Stimulated activated CD4-positive, alpha-beta T cell treated with anti-CD3 and anti-CD28 coated beads, Interleukin-1b, Interleukin-23, amount 100 ng/mL, for 4 hours (primary cell): ENCODE data around the gene ETS1.

Source experiments
- DNase-seq, 2 donors: peaks; one replicate each; pipeline ENCODE4 v3.0.0-alpha.2; 2020; ENCODE audit warnings: low read depth in 2 of 2

ETS1 gene

GRCh38 chr11:128480066-128480465 lies 107.3 kb downstream of the ETS1 start:
- no peak for DNase-seq

DNA sequence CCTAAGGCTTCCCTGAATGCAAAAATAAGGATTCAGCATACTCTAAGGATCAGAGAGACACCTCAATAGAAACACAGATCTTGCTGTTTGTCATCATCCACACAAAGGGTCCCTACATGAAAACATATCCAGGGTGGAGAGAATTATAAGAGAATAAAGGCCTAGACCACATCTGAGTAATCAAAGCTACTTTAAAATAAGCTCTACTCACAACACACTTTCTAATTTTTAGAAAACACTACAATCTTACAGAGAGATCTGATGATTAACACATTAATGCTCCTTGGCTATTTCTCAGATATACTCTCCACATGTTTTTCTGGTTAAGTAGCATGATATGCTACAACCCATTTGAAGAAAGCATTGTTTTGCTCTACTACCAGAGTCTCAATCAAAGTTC lies 108.2 kb downstream of the ETS1 start:
- no peak for DNase-seq

- DNase-seq: no peak
Measured at GRCh38 chr11:128478305-128478704, 109.1 kb downstream of the ETS1 start.

GRCh38 chr11:128477811-128478210 lies 109.5 kb downstream of the ETS1 start:
- no peak for DNase-seq

DNA sequence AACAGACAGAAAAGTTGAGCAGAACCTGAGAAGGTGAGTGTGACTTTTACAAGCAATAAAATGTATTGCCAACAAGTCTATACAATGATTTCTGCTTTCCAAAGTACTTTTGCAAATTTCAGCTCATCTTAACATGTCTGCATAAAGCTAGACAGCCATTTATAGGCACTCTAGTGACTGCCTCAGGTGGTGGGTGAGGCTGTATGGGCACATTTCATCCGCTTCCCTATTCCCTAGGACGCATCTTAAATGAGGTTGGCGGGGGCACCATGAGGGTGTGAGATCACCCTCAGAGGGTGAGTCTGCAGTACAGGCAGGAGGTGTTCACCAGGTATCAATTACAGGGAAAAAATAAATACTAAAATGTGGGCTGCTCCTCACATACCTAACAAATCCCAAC lies 110.1 kb downstream of the ETS1 start:
- no peak for DNase-seq

DNA sequence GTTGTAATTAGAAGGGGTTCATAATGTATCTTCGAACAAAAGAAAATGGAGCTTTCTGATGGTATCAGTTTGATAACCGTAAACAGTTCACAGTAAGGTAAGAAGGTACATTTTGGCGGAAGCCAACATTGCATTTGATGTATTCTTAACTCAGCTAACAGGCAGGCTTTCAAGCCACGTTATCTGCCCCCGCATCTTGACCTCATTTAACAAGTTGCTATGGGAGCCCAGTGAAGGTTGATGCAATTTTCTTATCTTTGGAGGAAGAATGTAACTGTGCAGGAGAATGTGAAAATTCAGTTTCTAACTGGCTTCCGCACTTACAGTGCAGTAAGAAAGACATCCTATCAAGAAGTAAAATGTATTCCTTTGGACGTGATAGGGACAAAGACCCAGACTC lies 110.6 kb downstream of the ETS1 start:
- DNase-seq: no peak

- no peak for DNase-seq
Measured at GRCh38 chr11:128476049-128476448, 111.3 kb downstream of the ETS1 start.

DNA sequence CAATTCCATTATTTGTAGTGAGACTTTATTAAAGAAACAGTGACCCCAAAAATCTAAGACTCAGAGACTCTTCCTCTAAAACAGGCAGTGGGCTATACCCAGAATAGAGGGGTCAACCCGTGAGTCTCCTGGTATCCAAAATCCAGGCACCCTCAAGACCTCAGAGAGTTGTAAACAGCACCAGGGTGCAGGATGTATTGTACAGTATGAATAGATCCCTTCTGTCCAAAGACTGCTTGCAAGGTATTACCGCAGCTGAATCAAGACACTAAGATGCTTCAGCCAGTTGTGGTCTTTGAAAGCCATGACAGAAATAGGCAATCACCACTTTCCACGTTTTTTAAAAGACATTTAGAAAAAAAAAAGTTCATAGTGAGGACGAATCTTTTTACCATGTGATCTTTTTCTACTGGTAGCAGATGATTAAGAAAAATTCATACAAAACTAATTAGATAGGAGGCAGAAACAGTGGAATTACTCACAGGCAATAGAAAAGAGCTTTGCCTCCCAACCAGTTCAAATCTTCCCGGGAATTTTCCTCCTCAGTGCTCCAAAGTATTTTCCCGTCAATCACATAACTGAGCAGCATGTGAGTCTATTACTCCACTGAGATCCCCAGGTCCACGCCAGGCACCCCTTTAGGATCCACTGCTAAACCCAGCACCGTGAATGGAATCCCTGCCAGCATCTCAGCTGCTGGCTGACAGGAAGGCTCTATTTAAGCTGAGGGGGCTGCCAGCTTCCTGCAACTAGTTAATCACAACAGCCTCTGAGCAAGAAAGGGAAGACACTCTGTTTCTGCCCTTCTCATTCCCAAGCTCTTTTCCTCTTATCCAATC lies 113.1 kb downstream of the ETS1 start:
- DNase-seq: no peak

DNA sequence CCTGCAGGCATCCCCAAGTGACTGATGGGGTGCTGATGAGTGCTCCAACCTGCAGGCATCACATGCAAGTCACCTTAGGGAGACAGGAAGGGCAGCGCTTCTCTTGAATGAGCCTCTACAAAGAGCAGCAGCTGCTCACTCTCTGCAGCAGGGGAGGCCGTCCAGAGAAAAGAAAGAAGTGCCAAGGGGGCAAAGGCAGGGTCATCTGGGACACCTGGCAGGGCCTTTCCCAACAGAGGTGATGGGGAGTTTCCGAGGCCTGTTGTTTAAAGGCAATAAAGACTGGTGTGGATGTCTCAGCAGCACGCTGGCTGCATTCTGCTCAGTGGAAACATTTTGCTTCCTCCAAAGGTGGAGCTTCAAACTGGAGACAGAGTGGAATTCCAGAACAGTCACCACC lies 113.7 kb downstream of the ETS1 start:
- DNase-seq: no peak

DNA sequence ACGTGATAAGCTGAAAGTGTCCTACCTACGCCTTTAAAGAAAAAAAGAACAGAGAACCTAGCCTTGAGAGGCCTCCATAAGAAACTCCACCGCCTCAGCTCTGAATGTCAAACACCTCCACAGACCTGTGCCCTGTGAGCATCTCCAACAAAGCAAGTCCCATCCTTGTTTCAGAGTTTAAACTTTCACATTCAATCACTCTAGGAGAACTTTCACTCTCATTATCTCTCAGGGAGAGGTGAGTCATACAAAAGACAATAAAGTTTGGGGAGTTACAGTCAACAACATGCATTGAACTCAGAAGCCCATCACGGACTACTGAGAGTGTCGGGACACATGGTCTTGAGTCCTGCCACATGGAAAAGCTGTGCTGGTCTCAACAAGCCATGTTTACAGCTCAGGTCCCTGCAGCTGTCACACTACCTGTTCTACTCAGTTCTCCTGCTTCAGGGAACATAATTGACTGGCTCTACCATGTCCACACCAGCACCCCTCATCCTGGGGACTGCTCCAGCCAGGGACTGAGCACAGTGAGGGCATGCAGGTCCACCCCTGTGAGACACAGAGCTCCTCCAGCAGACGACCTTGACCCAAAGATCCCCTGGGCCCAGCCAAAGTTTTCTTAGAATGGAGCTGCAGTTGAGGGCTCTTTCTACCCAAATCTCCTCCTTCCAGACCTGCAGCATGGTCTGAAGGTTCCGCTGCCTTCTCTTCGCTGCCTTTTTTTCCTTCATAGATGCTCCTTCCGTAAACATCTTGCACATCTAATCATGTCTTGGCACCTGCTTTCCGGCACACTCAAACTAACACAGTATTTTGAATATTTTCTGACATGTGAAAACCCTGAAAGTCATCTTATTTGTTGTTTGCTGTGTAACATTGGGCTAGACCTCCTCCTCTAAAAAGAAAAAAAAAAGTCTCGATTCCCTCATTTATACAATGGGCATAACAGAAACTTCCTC lies 114.9 kb downstream of the ETS1 start:
- DNase-seq: peak in 1 of 2 donors; percentile 47

GRCh38 chr11:128471138-128471661 lies 116.2 kb downstream of the ETS1 start:
- DNase-seq: no peak

DNA sequence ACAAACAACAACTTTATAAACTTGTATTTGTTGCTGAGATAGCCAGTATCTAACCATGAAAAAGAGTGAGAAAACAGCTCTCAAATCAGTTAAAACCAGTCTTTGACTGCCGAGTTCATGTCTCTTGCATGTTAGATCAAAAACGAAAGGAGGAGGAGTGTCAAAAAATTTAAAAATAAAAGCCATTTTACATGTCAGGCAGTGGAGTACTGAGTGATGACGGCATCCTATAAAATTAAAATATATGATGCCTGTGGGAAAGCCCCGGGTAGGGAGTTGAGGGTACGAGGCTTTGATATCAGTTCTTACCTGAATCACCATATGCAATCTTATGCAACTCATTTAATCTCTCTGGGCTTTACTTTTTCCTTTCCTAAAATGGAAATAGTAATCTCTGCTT lies 117.3 kb downstream of the ETS1 start:
- DNase-seq: no peak

GRCh38 chr11:128469220-128469619 lies 118.1 kb downstream of the ETS1 start:
- no peak for DNase-seq

DNA sequence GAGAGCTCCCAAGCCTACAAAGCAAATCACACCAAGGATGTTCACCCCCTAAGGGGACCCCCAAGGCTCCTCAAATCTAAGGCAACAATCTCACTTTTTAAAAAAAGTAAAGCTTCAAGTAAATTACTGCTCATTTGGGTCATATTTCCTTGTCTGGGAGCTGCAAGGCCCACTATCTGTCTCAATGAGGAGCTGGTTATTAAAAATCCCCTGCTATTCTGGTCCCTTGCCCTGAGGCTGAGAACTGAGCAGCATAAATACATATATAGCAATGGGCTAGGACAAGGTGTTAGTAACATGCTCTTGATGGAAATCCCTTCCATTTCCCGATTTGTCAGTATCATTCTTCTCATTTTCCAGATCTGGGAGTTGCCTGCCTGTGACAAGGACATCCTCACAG lies 119.2 kb downstream of the ETS1 start:
- DNase-seq: no peak

DNA sequence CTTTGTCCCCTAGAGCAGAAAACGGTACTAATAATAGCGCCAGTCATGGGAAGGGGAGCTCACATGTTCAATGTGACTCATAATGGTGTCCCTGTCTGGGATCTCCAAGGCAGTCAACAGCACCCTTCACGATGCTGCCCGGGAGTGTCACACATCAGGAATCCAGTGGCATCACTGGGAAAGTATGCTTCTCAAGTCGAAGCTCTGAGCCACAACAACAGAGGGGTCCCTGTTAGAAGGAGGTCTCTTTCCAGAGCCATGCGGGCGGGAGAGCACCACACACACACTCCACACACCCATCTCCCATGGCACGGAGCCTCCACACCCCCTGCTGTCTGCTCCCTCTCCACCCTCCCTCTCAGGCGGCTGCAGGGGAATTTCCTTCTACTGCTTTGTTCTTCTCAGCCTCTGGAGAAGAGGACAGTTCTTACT lies 119.7 kb downstream of the ETS1 start:
- no peak for DNase-seq

- DNase-seq: no peak
Measured at GRCh38 chr11:128467041-128467440, 120.3 kb downstream of the ETS1 start.

GRCh38 chr11:128465946-128466705 lies 121.2 kb downstream of the ETS1 start:
- no peak for DNase-seq

DNA sequence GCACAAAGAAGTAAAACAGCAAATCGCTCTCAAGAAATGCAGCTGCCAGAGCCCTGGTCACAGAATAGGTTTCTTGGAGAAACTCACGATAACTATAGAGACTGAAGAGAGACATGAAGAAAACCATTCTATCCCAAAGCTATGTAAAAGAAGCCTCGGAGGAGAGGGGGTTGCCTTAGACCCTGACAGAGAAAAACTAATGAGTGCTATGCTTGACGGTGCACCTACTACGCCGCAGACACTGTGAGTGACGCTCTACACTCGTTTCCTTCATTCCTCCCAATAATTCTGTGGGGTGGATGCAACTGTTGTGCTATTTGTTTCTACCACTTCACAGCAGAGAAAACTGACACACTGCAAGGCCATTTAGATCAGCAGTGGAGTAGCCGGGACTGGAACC lies 121.8 kb downstream of the ETS1 start:
- no peak for DNase-seq

DNA sequence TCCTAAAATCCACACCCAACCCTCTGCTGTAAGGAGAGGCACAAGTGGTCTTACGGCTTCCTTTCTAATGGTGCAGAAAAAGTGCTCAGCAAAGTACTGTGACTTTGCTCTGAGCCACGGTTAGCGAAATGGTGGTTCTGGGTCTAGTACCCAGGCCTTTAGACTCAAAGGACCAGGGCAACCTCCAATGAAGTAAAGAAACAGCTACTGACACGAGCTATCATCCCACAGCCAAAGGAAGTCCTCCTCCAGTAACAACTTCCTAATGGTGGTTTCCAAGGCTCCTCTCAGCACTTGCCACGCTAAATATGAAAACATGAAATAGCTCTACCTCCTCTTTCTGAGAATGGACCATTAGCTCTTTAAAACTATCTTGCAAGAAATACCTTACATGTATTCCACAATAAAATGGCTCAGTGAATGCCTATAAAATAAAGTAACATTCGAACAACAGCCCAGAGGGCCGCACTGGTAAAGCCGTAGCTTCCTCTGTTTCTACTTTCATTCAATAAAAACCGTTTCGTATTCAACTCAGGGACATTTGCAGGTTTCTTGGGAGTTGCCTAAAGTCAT lies 122.4 kb downstream of the ETS1 start:
- no peak for DNase-seq

DNA sequence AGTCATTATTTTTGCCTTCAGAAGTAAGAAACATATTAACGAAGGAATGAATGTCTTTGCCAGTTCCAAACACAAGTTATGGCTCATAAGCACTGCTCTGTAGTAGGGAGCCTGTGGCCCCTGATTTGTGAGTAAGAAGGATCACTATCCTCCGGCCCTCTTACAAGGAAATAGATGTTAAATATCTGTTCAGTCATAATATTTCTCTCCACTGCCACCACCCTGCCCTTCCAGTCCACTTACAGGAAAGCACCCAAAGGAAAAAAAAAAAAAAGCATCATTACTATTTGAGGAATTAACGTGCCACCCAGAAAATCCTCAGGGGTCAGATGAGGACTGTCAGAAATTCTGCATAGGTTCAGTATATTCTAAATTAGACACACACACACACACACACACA lies 123.4 kb downstream of the ETS1 start:
- no peak for DNase-seq

DNA sequence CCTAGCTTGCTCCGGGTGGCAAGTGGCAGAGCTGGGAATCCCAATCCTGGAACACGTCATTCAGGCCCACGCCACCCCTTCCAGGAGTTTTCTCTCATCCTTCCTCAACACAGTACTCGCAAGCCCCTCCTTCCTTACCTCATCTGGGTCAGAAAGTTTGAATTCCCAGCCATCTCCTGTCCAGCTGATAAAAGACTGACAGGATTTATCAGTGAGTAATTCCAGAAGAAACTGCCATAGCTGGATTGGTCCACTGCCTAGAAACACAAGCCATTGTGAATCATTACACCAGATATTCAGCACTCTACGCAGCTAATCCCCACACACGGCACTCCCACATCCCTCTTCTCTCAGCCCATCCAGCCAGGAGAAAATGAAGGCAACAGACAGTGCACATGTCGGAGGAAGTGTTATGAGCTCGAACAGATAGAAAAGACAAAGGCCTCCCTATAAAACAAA lies 124.0 kb downstream of the ETS1 start:
- no peak for DNase-seq
